Naive thymus-derived CD4-positive, alpha-beta T cell (primary cell): ENCODE results near the gene TSFM. TPM values are rescaled to one million over a fixed set of nuclear protein-coding genes. Genes with fewer than 3 reads are reported as not detected.

Source experiments
- ATAC-seq: fragments of 150-1000 bp; cut with Tn5 transposase; 2 replicates; pipeline ENCODE4 v1.10.0; 2021; ENCODE audit warnings: mild to moderate bottlenecking, moderate library complexity
- CTCF ChIA-PET: fragments of 350-600 bp; sonication (Branson Sonifier 250); formaldehyde crosslinking; loops from one replicate; lab custom pipeline; 2021; ENCODE audit warnings: antibody characterized with exemption; lab: Charles Lee
- POLR2A ChIA-PET: fragments of 350-600 bp; sonication (Branson Sonifier 250); formaldehyde crosslinking; loops from one replicate; lab custom pipeline; 2021; ENCODE audit warnings: antibody characterized with exemption, inconsistent platforms; lab: Charles Lee
- DNase-seq, 9 donors: peaks; one replicate each; pipeline versions ENCODE4 v3.0.0 to v3.0.0-alpha.2; 2020 to 2022; ENCODE audit warnings: mixed read lengths in 1 of 9
- H3K27ac ChIP-seq: one replicate; pipeline ENCODE4 v1.7.0; 2013; ENCODE audit warnings: mild to moderate bottlenecking, low read depth, low read length, moderate library complexity
- H3K27me3 ChIP-seq, 2 donors: one replicate each; pipeline ENCODE4 v1.7.0; 2013; ENCODE audit warnings: low read length in 2 of 2, mild to moderate bottlenecking in 2 of 2, moderate library complexity in 2 of 2; ENCODE audit not compliant: control insufficient read depth in 2 of 2, insufficient read depth in 2 of 2
- H3K36me3 ChIP-seq, 3 experiments: 1 replicate in 2 of 3; 2 replicates in 1 of 3; pipeline ENCODE4 v1.7.0; 2013; ENCODE audit warnings: low read length in 3 of 3, mild to moderate bottlenecking in 3 of 3, moderate library complexity in 1 of 3; ENCODE audit not compliant: insufficient read depth in 3 of 3, control insufficient read depth in 2 of 3
- H3K4me1 ChIP-seq, 2 donors: one replicate each; pipeline ENCODE4 v1.7.0; 2013; ENCODE audit warnings: low read length in 2 of 2, mild to moderate bottlenecking in 2 of 2, moderate library complexity in 1 of 2; ENCODE audit not compliant: control insufficient read depth in 2 of 2, insufficient read depth in 2 of 2
- H3K4me3 ChIP-seq: 2 replicates; pipeline ENCODE4 v1.7.0; 2013; ENCODE audit warnings: mild to moderate bottlenecking, low read length
- H3K9me3 ChIP-seq, 3 experiments: 1 replicate in 2 of 3; 2 replicates in 1 of 3; pipeline ENCODE4 v1.7.0; 2013; ENCODE audit warnings: low read length in 3 of 3; ENCODE audit not compliant: control insufficient read depth in 2 of 3
- H3K27ac Mint-ChIP-seq, 9 donors: one replicate each; pipeline ENCODE4 v1.8.0; 2020 to 2022; ENCODE audit warnings: mixed read lengths in 9 of 9, mild to moderate bottlenecking in 8 of 9, moderate library complexity in 5 of 9, inconsistent platforms in 2 of 9
- H3K27me3 Mint-ChIP-seq, 5 donors: one replicate each; pipeline ENCODE4 v1.8.0; 2021 to 2022; ENCODE audit warnings: mixed read lengths in 5 of 5, mild to moderate bottlenecking in 1 of 5
- H3K36me3 Mint-ChIP-seq, 5 donors: one replicate each; pipeline ENCODE4 v1.8.0; 2020 to 2022; ENCODE audit warnings: mixed read lengths in 5 of 5, mild to moderate bottlenecking in 3 of 5, inconsistent platforms in 1 of 5
- H3K4me1 Mint-ChIP-seq, 7 donors: one replicate each; pipeline ENCODE4 v1.8.0; 2020 to 2022; ENCODE audit warnings: mixed read lengths in 7 of 7, mild to moderate bottlenecking in 3 of 7, inconsistent platforms in 1 of 7
- H3K4me3 Mint-ChIP-seq, 10 donors: one replicate each; pipeline ENCODE4 v1.8.0; 2020 to 2022; ENCODE audit warnings: mild to moderate bottlenecking in 10 of 10, mixed read lengths in 10 of 10, moderate library complexity in 6 of 10, inconsistent platforms in 2 of 10
- H3K9me3 Mint-ChIP-seq, 11 donors: one replicate each; pipeline ENCODE4 v1.8.0; 2020 to 2022; ENCODE audit warnings: mixed read lengths in 11 of 11, mild to moderate bottlenecking in 4 of 11, inconsistent platforms in 1 of 11, moderate library complexity in 1 of 11
- intact Hi-C, 2 donors: fragments of 100-400 bp; cut with micrococcal nuclease; formaldehyde crosslinking; loops; one replicate each; pipeline ENCODE4 v1.15.1; 2023
- polyA plus RNA-seq, 2 donors: library from polyadenylated mRNA; unstranded; fragments of 300-500 nt; fragmentation: Illumina TruSeq; gene quantifications; one replicate each; pipeline ENCODE4 v1.2.3, GENCODE V29; 2021
- total RNA-seq, 6 experiments: library from RNA in 5 of 6; stranded (reverse) in 5 of 6; gene quantifications; 1 replicate in 5 of 6; 2 replicates in 1 of 6; pipeline ENCODE4 v1.2.3 and lab custom pipeline; 2021 to 2026

The TSFM gene
- total and polyA plus RNA-seq, 7 experiments from 2014 or later: 17.8 to 34.9 (median 24.7) TPM

DNA sequence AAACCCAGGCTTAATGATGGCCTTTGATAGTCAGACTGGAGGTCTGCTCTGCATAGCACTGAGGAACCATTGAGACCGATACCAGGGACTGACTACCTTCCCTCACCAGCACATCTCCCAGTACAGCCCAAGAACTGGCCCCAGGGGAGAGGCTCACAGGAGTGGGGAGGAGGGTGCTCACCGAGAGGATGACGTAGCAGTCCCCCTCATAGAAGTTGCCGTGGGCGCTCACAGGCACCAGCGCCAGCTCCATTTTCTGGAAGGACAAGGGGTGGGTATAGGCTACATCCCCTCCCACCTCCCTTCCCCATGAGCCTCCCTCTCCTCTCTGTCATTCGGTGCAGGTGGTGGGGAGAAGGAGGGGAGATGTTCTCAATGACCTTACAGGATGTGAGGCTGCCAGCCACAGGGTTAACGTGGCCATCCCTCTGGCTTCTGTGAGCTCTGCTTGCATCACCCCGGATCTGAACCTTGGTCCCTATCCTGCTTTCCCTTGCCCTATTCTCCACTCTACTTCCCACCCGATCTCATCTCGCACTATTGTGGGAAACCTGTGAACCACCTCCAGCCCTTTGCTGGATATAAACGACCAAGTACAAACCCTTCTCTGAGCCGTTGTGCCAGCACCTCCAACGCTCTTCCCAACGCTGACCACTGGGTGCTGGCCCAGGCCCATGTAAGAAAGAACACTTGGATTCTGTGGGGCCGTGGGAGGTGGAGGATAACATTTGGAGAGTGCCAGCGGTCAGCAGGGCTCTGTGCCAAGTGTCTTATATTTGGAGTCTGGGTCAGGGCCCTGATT, 31.6 kb downstream of the TSFM start:
- Mint-ChIP-seq H3K27me3 (no peaks in the 10 kb centered on the region), H3K27ac (peak overlapping the region in 3 of 9 donors; percentile 8 to 49 (median 11)), H3K4me1 (peaks cover 0 to 15% (median 7%) of the 10 kb centered on the region in 7 donors), H3K36me3 (peaks cover 0 to 19% (median 0%) of the 10 kb centered on the region in 5 donors), H3K9me3 (peaks cover 0 to 1% (median 0%) of the 10 kb centered on the region in 11 donors), H3K4me3 (no peak overlapping the region)
- Histone ChIP-seq H3K27ac (no peak overlapping the region), H3K36me3 (peaks cover 0 to 18% (median 0%) of the 10 kb centered on the region in 3 experiments), H3K27me3 (no peaks in the 10 kb centered on the region), H3K4me3 (no peak overlapping the region), H3K4me1 (no peaks in the 10 kb centered on the region), H3K9me3 (no peaks in the 10 kb centered on the region)
- intact Hi-C loops: no loop called here
- ChIA-PET POLR2A (no interaction called here), CTCF (interaction anchor here (0.5 to 0.9 kb wide), 2 partner anchors 16 to 33 kb away, joined by 3 to 4 read pairs; no protein-coding TSS in a partner anchor)
- DNase-seq (no peak), ATAC-seq (no peak)

DNA sequence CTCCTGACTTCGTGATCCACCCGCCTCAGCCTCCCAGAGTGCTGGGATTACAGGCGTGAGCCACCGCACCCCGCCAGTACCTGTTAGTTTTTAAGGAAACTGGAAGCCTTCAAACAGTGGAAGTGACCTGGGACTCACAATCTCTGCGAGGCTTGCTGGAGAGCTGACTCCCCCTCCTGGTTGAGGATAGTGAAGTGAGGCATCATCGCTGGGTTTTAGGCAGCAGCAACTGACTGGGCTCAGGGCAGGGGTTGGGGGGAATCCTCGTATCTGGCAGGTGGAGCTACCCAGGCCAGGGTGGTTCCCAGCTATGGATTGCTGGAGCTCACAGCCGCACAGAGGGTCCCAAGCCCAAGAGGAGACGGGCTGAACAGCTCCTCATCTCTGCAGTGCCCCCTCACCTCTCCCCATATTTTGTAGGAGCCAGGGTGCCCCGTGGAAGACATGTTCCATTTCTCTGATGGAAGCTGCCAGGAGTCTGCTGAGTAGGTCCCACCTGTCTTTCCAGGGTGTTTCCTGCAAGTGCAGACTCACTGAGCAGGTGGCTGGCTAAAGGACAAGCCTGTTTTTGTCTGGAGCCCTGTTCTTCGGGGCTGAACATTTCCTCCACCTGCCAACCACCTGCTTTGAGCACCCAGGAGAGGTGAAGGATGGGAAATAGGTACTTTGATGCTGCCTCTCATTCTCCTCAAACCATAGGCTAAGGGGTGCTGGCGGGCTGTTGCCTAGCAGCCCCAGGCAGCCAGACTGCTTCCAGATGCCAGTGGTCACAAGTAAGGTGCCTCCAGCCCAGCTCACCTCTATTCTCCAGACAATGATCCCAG, 32.8 kb downstream of the TSFM start:
- DNase-seq (no peak), ATAC-seq (no peak)
- no peak overlapping the region for H3K27ac ChIP-seq
- CTCF ChIA-PET: no interaction called here
- no peak overlapping the region for H3K27ac Mint-ChIP-seq
- no peaks in the 10 kb centered on the region for H3K27me3 ChIP-seq
- H3K4me3 ChIP-seq: no peak overlapping the region
- H3K4me1 ChIP-seq: no peaks in the 10 kb centered on the region
- peaks cover 0 to 10% (median 0%) of the 10 kb centered on the region in 3 experiments for H3K36me3 ChIP-seq
- H3K36me3 Mint-ChIP-seq: peaks cover 0 to 9% (median 0%) of the 10 kb centered on the region in 5 donors
- intact Hi-C loops: no loop called here
- H3K9me3 Mint-ChIP-seq: peaks cover 0 to 1% (median 0%) of the 10 kb centered on the region in 11 donors
- H3K4me1 Mint-ChIP-seq: peaks cover 0 to 15% (median 7%) of the 10 kb centered on the region in 7 donors
- H3K4me3 Mint-ChIP-seq: peak overlapping the region in 1 of 10 donors; percentile 63
- H3K27me3 Mint-ChIP-seq: no peaks in the 10 kb centered on the region
- H3K9me3 ChIP-seq: no peaks in the 10 kb centered on the region
- POLR2A ChIA-PET: interaction anchor here (0.5 to 1.2 kb wide), 2 partner anchors 29 to 120 kb away, joined by 3 read pairs; no protein-coding TSS in a partner anchor

DNA sequence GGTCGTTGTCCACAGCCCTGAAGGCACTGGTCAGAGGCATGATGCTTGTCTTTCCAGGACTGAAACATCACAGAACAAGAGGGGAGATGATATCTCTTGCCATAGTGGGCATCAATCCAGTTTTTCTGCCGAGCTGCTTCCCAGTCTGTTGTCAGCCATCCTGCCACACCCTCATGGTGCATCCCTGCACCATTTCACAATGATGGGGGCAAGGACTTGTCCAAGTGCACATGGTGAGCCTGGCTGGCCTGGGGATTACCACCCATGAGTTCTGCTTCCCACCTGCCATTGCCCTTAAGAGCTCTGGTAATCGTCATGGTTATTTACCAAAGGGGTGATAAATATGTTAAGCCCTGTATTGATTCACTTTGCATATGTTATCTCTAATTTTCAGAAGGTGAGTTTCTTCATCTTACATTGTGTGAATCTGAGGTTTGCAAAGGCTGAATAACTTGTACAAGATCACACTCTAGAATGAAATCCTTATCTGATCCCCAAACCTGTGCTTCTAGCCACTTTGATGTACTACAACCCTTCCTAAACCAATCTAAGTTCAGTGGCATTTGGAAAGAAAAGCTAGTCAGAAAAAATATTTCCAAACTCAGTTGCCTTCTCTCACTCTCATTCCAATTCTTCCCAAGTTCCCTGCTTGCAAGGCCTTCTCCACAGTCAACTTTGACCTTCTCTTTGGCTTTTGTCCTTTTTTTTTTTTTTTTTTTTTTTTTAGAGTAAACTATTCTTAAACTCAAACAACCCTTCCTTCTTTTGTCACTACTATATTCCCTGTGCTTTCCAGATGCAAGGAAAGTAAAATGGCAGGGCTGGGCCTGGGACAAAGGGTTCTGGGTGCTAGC, 33.6 kb downstream of the TSFM start:
- Mint-ChIP-seq H3K27me3 (no peaks in the 10 kb centered on the region), H3K9me3 (peaks cover 0 to 1% (median 0%) of the 10 kb centered on the region in 11 donors), H3K27ac (peak overlapping the region in 8 of 9 donors; percentile 12 to 63 (median 36)), H3K4me1 (peaks cover 0 to 15% (median 7%) of the 10 kb centered on the region in 7 donors), H3K4me3 (no peak overlapping the region), H3K36me3 (peaks cover 0 to 14% (median 0%) of the 10 kb centered on the region in 5 donors)
- intact Hi-C loops: no loop called here
- Histone ChIP-seq H3K36me3 (peaks cover 0 to 11% (median 0%) of the 10 kb centered on the region in 3 experiments), H3K4me3 (no peak overlapping the region), H3K4me1 (no peaks in the 10 kb centered on the region), H3K9me3 (no peaks in the 10 kb centered on the region), H3K27ac (no peak overlapping the region), H3K27me3 (no peaks in the 10 kb centered on the region)
- ATAC-seq (no peak), DNase-seq (no peak)
- CTCF ChIA-PET: interaction anchor here (1.5 kb wide), 1 partner anchor 16 kb away, joined by 3 read pairs; no protein-coding TSS in a partner anchor
- POLR2A ChIA-PET: interaction anchor here (0.5 to 1.5 kb wide), 5 partner anchors 12 to 119 kb away, joined by 3 to 4 read pairs (median 3); no protein-coding TSS in a partner anchor

DNA sequence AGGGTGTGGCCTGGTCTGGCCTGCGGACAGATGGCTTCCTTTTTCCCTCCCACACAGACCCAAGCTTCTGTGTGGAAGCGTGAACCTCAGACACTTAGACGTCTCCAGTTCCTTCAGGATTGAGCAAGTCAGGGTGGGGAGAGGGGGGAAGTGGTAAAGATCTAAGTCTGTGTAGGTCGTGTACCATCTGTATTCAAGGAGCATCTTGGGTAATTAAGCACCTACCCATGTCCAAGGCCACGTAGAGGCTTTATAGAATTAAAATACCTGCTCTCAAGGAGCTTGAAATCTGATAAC, 34.2 kb downstream of the TSFM start:
- H3K36me3 Mint-ChIP-seq: peaks cover 0 to 17% (median 0%) of the 10 kb centered on the region in 5 donors
- H3K4me3 ChIP-seq: no peak overlapping the region
- peak overlapping the region in 6 of 9 donors; percentile 12 to 56 (median 36) for H3K27ac Mint-ChIP-seq
- ChIA-PET CTCF (interaction anchor here (1.5 to 2.8 kb wide), 2 partner anchors 16 to 88 kb away, joined by 3 to 11 read pairs; no protein-coding TSS in a partner anchor), POLR2A (interaction anchor here (0.7 to 2.0 kb wide), 5 partner anchors 13 to 79 kb away, joined by 3 to 7 read pairs (median 4); no protein-coding TSS in a partner anchor)
- H3K36me3 ChIP-seq: peaks cover 0 to 17% (median 0%) of the 10 kb centered on the region in 3 experiments
- H3K4me1 Mint-ChIP-seq: peaks cover 0 to 13% (median 7%) of the 10 kb centered on the region in 7 donors
- no peak overlapping the region for H3K4me3 Mint-ChIP-seq
- no peaks in the 10 kb centered on the region for H3K27me3 ChIP-seq
- no peaks in the 10 kb centered on the region for H3K4me1 ChIP-seq
- H3K9me3 Mint-ChIP-seq: peaks cover 0 to 1% (median 0%) of the 10 kb centered on the region in 11 donors
- no peak overlapping the region for H3K27ac ChIP-seq
- H3K9me3 ChIP-seq: no peaks in the 10 kb centered on the region
- DNase-seq: no peak
- H3K27me3 Mint-ChIP-seq: no peaks in the 10 kb centered on the region
- intact Hi-C loops: no loop called here
- ATAC-seq: peak; percentile 46

DNA sequence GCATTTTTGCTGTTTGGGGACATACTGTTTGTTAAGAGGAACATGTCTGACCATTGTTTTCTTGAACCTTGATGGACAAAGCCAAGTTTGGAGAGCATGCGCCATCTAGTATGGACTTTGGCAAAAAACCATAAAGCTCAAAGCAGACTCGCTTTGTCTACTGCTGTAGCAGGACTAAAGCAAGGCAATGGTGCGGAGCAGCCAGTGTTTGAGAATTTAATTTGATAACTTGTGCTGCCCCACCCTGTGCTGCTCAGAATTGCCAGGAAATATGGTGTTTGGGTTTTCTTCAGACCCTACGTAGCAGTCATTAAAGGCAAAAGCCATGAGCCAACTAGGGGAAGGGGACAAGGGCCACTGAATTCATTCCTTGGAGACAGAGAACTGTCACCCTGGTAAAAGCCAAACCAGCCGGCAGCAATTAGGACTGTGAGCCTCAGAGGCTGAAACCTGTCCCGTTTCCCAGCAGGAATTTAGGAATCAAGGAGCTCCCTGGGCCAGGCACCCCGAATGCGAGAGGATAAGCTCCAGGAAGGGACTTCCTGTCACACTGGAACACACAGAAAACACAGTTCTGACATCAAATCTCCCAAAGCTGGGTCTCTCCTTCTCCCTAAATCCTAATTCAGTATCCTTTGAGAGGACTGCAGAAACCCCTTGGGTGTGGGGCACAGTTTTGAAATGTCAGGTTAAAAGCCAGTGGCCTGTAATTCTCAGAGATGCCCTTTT, 34.8 kb downstream of the TSFM start:
- Histone ChIP-seq H3K27me3 (no peaks in the 10 kb centered on the region), H3K36me3 (peaks cover 0 to 23% (median 0%) of the 10 kb centered on the region in 3 experiments), H3K9me3 (no peaks in the 10 kb centered on the region), H3K4me3 (no peak overlapping the region), H3K27ac (no peak overlapping the region), H3K4me1 (no peaks in the 10 kb centered on the region)
- H3K4me3 Mint-ChIP-seq: no peak overlapping the region
- H3K4me1 Mint-ChIP-seq: peaks cover 0 to 13% (median 7%) of the 10 kb centered on the region in 7 donors
- H3K27ac Mint-ChIP-seq: peak overlapping the region in 4 of 9 donors; percentile 34 to 71 (median 46)
- peaks cover 0 to 18% (median 0%) of the 10 kb centered on the region in 5 donors for H3K36me3 Mint-ChIP-seq
- ChIA-PET CTCF (interaction anchor here (1.1 to 2.8 kb wide), 3 partner anchors 15 to 88 kb away, joined by 3 to 11 read pairs (median 3); no protein-coding TSS in a partner anchor), POLR2A (interaction anchor here (0.7 to 2.0 kb wide), 7 partner anchors 8 to 337 kb away, joined by 3 to 7 read pairs (median 4); partner anchors contain the start of gene CTDSP2)
- intact Hi-C loops: no loop called here
- ATAC-seq: no peak
- DNase-seq: no peak
- peaks cover 0 to 1% (median 0%) of the 10 kb centered on the region in 11 donors for H3K9me3 Mint-ChIP-seq
- H3K27me3 Mint-ChIP-seq: no peaks in the 10 kb centered on the region
